Muscle layer of duodenum (tissue), 2 donors: ENCODE measurements around the gene FAM78B.

Source experiments
- H3K27ac ChIP-seq: one replicate; pipeline ENCODE4 v1.7.0; 2013; ENCODE audit warnings: mild to moderate bottlenecking, low read length
- H3K27me3 ChIP-seq: one replicate; pipeline ENCODE4 v1.7.0; 2013; ENCODE audit warnings: low read depth, mild to moderate bottlenecking, control low read depth, low read length
- H3K36me3 ChIP-seq, 2 donors: one replicate each; pipeline ENCODE4 v1.7.0; 2013; ENCODE audit warnings: low read length in 2 of 2, control low read depth in 1 of 2, mild to moderate bottlenecking in 1 of 2; ENCODE audit not compliant: insufficient read depth in 2 of 2, control insufficient read depth in 1 of 2
- H3K4me1 ChIP-seq, 2 donors: one replicate each; pipeline ENCODE4 v1.7.0; 2013; ENCODE audit warnings: low read length in 2 of 2, mild to moderate bottlenecking in 2 of 2, control low read depth in 1 of 2, moderate library complexity in 1 of 2; ENCODE audit not compliant: insufficient read depth in 2 of 2, control insufficient read depth in 1 of 2
- H3K4me3 ChIP-seq, 2 donors: one replicate each; pipeline ENCODE4 v1.7.0; 2013; ENCODE audit warnings: low read length in 2 of 2, low read depth in 1 of 2, mild to moderate bottlenecking in 1 of 2
- H3K9me3 ChIP-seq, 2 donors: one replicate each; pipeline ENCODE4 v1.7.0; 2013; ENCODE audit warnings: low read length in 2 of 2, control low read depth in 1 of 2, mild to moderate bottlenecking in 1 of 2; ENCODE audit not compliant: control insufficient read depth in 1 of 2
- donor health status: healthy.

FAM78B gene

DNA sequence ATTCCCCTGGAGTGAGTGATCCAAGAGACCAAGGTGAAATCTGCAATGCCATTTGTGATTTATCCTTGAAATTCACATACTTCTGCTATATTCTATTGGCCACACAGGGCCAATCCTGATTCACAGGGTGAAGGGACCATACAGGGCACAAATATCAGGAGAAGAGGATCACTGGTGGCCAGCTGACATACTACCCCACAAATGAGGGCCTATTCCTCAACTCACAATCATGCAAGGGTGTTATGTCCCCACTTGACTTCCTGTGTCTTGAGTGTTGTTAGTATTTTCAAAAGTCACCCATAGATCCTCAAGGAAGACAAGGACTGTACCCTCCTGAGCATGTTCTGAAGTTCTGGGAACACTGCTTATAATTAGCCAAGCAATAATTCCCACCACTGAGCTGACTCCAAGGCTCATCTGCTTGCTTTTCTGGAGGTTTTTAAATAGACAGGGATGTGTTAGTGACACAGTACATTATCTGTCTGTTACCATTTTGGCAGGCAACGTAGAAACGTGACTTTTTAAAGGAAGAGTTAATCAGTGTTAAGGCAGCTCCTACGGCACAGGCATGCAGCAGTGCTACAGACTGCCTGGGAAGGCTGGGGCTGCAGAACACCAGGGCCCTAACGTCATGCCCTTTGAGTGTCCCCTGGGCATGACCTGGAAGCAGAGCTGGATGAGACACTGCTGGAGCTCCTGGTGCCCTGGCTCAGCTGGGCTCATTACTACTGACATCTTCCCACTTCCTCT, 137.4 kb downstream of the FAM78B start:
- H3K4me1 ChIP-seq: no peaks in the 10 kb centered on the region

DNA sequence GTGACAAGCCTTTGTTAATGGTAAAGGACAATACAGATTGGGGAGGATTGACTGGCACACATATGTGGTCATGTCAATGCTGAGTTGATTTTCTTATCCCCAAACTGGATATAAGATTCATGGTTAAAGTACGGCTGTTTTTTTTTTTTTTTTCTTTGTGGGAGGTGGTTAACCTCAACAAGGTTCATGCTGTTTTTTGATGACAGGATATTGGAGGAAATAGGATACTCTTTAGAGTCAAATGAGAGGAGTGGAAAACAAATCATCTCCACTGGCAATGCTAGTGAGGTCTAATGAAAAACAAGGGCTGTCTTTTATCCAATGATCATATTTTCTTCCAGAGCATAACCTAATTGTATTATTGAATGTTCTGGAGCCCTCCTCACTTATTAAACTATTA, 140.2 kb downstream of the FAM78B start:
- H3K4me1 ChIP-seq: no peaks in the 10 kb centered on the region
- no peaks in the 10 kb centered on the region for H3K27me3 ChIP-seq
- H3K4me3 ChIP-seq: no peak overlapping the region
- H3K36me3 ChIP-seq: no peaks in the 10 kb centered on the region
- H3K27ac ChIP-seq: no peak overlapping the region
- no peaks in the 10 kb centered on the region for H3K9me3 ChIP-seq

More for the DNA sequence above, 137.4 kb downstream of the FAM78B start:
- no peaks in the 10 kb centered on the region for H3K9me3 ChIP-seq
- no peaks in the 10 kb centered on the region for H3K27me3 ChIP-seq
- H3K27ac ChIP-seq: no peak overlapping the region
- H3K36me3 ChIP-seq: no peaks in the 10 kb centered on the region
- H3K4me3 ChIP-seq: no peak overlapping the region

DNA sequence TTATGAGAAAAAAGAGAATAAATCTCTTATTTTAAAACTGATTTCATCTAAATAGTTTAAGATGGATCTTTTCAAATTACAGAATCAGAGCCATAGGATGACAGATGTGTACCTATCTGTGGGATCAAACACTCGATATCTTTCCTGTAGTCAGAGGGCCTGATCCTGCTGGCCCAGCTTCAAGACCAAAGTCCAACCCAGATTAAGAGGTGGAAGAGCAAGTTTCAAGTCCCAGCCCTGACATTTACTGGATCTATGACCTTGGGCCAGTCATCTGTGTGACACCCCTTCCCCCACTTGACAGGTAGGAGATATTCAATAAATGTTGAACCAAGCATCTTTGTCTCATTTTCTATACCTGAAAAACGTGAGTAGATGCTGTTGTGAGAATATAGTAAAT, 140.7 kb downstream of the FAM78B start:
- no peaks in the 10 kb centered on the region for H3K4me1 ChIP-seq

DNA sequence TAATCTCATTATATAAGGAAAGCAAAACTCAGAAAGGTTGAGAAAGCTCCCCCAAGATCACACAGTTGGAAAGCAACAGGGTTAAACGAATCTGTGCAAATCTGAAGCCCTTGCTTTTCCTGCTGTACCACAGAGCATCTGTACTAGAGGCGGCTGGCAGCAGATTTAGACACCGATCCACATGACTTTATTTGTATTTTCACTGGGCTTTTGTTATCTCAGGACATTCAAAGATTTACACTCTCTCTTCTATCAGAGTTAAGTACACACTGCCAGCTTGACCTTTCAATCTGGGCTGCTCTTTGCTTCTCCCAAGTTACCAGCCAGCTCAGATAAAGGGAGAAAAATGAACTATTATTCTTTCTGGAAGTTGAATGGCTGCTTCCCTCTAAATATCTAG, 146.6 kb downstream of the FAM78B start:
- H3K27ac ChIP-seq: no peak overlapping the region
- H3K36me3 ChIP-seq: no peaks in the 10 kb centered on the region
- no peak overlapping the region for H3K4me3 ChIP-seq
- no peaks in the 10 kb centered on the region for H3K9me3 ChIP-seq
- H3K27me3 ChIP-seq: no peaks in the 10 kb centered on the region
- H3K4me1 ChIP-seq: no peaks in the 10 kb centered on the region

More for the DNA sequence above, 140.7 kb downstream of the FAM78B start:
- no peaks in the 10 kb centered on the region for H3K36me3 ChIP-seq
- H3K27ac ChIP-seq: no peak overlapping the region
- H3K9me3 ChIP-seq: no peaks in the 10 kb centered on the region
- no peak overlapping the region for H3K4me3 ChIP-seq
- H3K27me3 ChIP-seq: no peaks in the 10 kb centered on the region
